H1 (cell line): Measurements from ENCODE around the gene NCBP1. TPM values are rescaled to one million over a fixed set of nuclear protein-coding genes. Genes with fewer than 3 reads are reported as not detected.

Experiments used
- CTCF ChIA-PET: fragments of 300-600 bp; sonication (Branson Sonifier 250); formaldehyde crosslinking; loops from one replicate; lab custom pipeline; 2021; ENCODE audit not compliant: partially characterized antibody; lab: Charles Lee
- POLR2A ChIA-PET: fragments of 300-600 bp; sonication (Branson Sonifier 250); formaldehyde crosslinking; loops from one replicate; lab custom pipeline; 2021; ENCODE audit warnings: inconsistent platforms; ENCODE audit not compliant: partially characterized antibody; lab: Charles Lee
- DNase-seq, 2 experiments: peaks; one replicate each; pipeline versions ENCODE4 v3.0.0 to v3.0.0-alpha.2; 2010 to 2022; ENCODE audit warnings: low spot score in 2 of 2, low read depth in 1 of 2, mixed read lengths in 1 of 2
- FAIRE-seq: peaks from 2 replicates; lab custom pipeline; 2011; peaks lifted over from hg19 to GRCh38; lab: Jason Lieb, UNC
- H2AFZ ChIP-seq: 2 replicates; pipeline ENCODE4 v1.8.1; 2012; ENCODE audit warnings: low read length, inconsistent platforms
- H2AK5ac ChIP-seq: 2 replicates; pipeline ENCODE4 v1.6.1; 2013; ENCODE audit warnings: low read depth, low read length
- H2BK120ac ChIP-seq: replicated peaks from 2 replicates; pipeline ENCODE3; 2013; ENCODE audit warnings: low read depth, low read length, inconsistent platforms
- H2BK12ac ChIP-seq: 2 replicates; pipeline ENCODE4 v1.6.1; 2013; ENCODE audit warnings: low read depth, low read length
- H2BK15ac ChIP-seq: 2 replicates; pipeline ENCODE4 v1.6.1; 2013; ENCODE audit warnings: low read length
- H2BK20ac ChIP-seq: 2 replicates; pipeline ENCODE4 v1.6.1; 2013; ENCODE audit warnings: low read length
- H2BK5ac ChIP-seq: 2 replicates; pipeline ENCODE4 v1.6.1; 2013; ENCODE audit warnings: low read depth, low read length
- H3K14ac ChIP-seq: 2 replicates; pipeline ENCODE4 v1.6.1; 2013; ENCODE audit warnings: inconsistent platforms; ENCODE audit not compliant: insufficient read length
- H3K18ac ChIP-seq: 2 replicates; pipeline ENCODE4 v1.6.1; 2013; ENCODE audit warnings: low read length; ENCODE audit errors: extremely low read depth
- H3K23ac ChIP-seq: 2 replicates; pipeline ENCODE4 v1.6.1; 2013; ENCODE audit warnings: inconsistent platforms; ENCODE audit not compliant: insufficient read length
- H3K23me2 ChIP-seq: 2 replicates; pipeline ENCODE4 v1.6.1; 2013; ENCODE audit warnings: low read depth, low read length
- H3K27ac ChIP-seq: 2 replicates; pipeline ENCODE4 v1.6.1; 2011; ENCODE audit warnings: low read depth, low read length, inconsistent platforms
- H3K27me3 ChIP-seq, 4 experiments: replicated peaks in 1 of 4; 1 replicate in 1 of 4; 2 replicates in 3 of 4; pipeline versions ENCODE4 v1.6.1 to v1.8.1; 2011 to 2013; ENCODE audit warnings: low read length in 3 of 4, mild to moderate bottlenecking in 3 of 4, inconsistent platforms in 2 of 4, mixed read lengths in 2 of 4, moderate library complexity in 1 of 4; ENCODE audit not compliant: control insufficient read depth in 3 of 4, insufficient read depth in 3 of 4; ENCODE audit errors: extremely low read depth in 1 of 4
- H3K36me3 ChIP-seq, 4 experiments: 2 replicates each; pipeline versions ENCODE4 v1.6.1 to v1.8.1; 2011 to 2013; ENCODE audit warnings: mild to moderate bottlenecking in 4 of 4, low read length in 3 of 4, moderate library complexity in 2 of 4, control low read depth in 1 of 4, inconsistent platforms in 1 of 4; ENCODE audit not compliant: insufficient read depth in 4 of 4, control insufficient read depth in 2 of 4
- H3K4ac ChIP-seq: replicated peaks from 2 replicates; pipeline ENCODE3; 2013; ENCODE audit warnings: low read length, low read depth, mixed read lengths, inconsistent platforms; ENCODE audit not compliant: insufficient read length
- H3K4me1 ChIP-seq, 4 experiments: replicated peaks in 1 of 4; 1 replicate in 1 of 4; 2 replicates in 3 of 4; pipeline versions ENCODE4 v1.6.1 to v1.8.1; 2011 to 2013; ENCODE audit warnings: low read length in 3 of 4, inconsistent platforms in 2 of 4, mixed read lengths in 1 of 4; ENCODE audit not compliant: insufficient read depth in 4 of 4, control insufficient read depth in 3 of 4
- H3K4me2 ChIP-seq, 2 experiments: 2 replicates each; pipeline versions ENCODE4 v1.6.1 to v1.8.1; 2011 to 2013; ENCODE audit warnings: low read depth in 2 of 2, low read length in 2 of 2, control low read depth in 1 of 2, inconsistent platforms in 1 of 2, mild to moderate bottlenecking in 1 of 2; ENCODE audit not compliant: insufficient read depth in 1 of 2
- H3K4me3 ChIP-seq, 4 experiments: fragments of 200-600, 300-600 bp in 1 of 4; sonication (generic), shearing (Covaris generic), sonication (Bioruptor Twin) in 1 of 4; 2 replicates each; pipeline versions ENCODE4 v1.5.1 to v1.8.1; 2011 to 2016; ENCODE audit warnings: low read length in 4 of 4, low read depth in 3 of 4, control low read depth in 2 of 4, inconsistent platforms in 2 of 4, mild to moderate bottlenecking in 2 of 4, mixed read lengths in 1 of 4, moderate library complexity in 1 of 4; ENCODE audit not compliant: insufficient read depth in 2 of 4; ENCODE audit errors: extremely low read depth in 1 of 4
- H3K56ac ChIP-seq: replicated peaks from 2 replicates; pipeline ENCODE3; 2013; ENCODE audit warnings: low read depth, mild to moderate bottlenecking, mixed read lengths, low read length, inconsistent platforms; ENCODE audit not compliant: insufficient read length
- H3K79me1 ChIP-seq: 2 replicates; pipeline ENCODE4 v1.6.1; 2013; ENCODE audit warnings: low read depth, low read length, control low read depth
- H3K79me2 ChIP-seq, 2 experiments: 2 replicates each; pipeline versions ENCODE4 v1.6.1 to v1.8.1; 2012 to 2013; ENCODE audit warnings: low read length in 2 of 2, mild to moderate bottlenecking in 2 of 2, inconsistent platforms in 1 of 2; ENCODE audit not compliant: insufficient read depth in 2 of 2, control insufficient read depth in 1 of 2
- H3K9ac ChIP-seq, 4 experiments: replicated peaks in 1 of 4; 1 replicate in 1 of 4; 2 replicates in 3 of 4; pipeline versions ENCODE4 v1.6.1 to v1.8.1; 2011 to 2013; ENCODE audit warnings: low read depth in 3 of 4, low read length in 3 of 4, control low read depth in 2 of 4, mild to moderate bottlenecking in 2 of 4, moderate library complexity in 2 of 4, inconsistent platforms in 1 of 4; ENCODE audit errors: extremely low read depth in 1 of 4
- H3K9me3 ChIP-seq, 2 experiments: 2 replicates each; pipeline versions ENCODE4 v1.6.1 to v1.8.1; 2012 to 2013; ENCODE audit warnings: mild to moderate bottlenecking in 2 of 2, moderate library complexity in 2 of 2, control low read depth in 1 of 2, inconsistent platforms in 1 of 2, low read depth in 1 of 2, low read length in 1 of 2, mixed read lengths in 1 of 2; ENCODE audit not compliant: insufficient read depth in 2 of 2
- H4K20me1 ChIP-seq, 2 experiments: replicated peaks in 1 of 2; 2 replicates each; pipeline versions ENCODE3 to v1.8.1; 2011 to 2013; ENCODE audit warnings: inconsistent platforms in 2 of 2, low read length in 2 of 2, mild to moderate bottlenecking in 1 of 2; ENCODE audit not compliant: insufficient read depth in 2 of 2, control insufficient read depth in 1 of 2
- H4K5ac ChIP-seq: 2 replicates; pipeline ENCODE4 v1.6.1; 2013; ENCODE audit warnings: low read length, low read depth, mixed read lengths, inconsistent platforms; ENCODE audit not compliant: insufficient read length
- H4K8ac ChIP-seq: 2 replicates; pipeline ENCODE4 v1.8.0; 2013; ENCODE audit warnings: mild to moderate bottlenecking, moderate library complexity, low read length, inconsistent platforms; ENCODE audit not compliant: insufficient read depth; ENCODE audit errors: extremely low read depth
- H4K91ac ChIP-seq: replicated peaks from 2 replicates; pipeline ENCODE3; 2013; ENCODE audit warnings: low read length, mixed read lengths, inconsistent platforms; ENCODE audit not compliant: insufficient read length
- CHD2 ChIP-seq: IDR thresholded peaks from 2 replicates; pipeline ENCODE4 v1.6.1; 2012; ENCODE audit warnings: low read length, improper control_type of control experiment
- HDAC6 ChIP-seq: IDR thresholded peaks from one replicate; pipeline ENCODE4 v1.7.1; 2012; ENCODE audit warnings: low read depth, mild to moderate bottlenecking, inconsistent platforms, low read length, moderate library complexity
- TAF7 ChIP-seq: optimal IDR thresholded peaks from 2 replicates; pipeline ENCODE3; 2011; ENCODE audit warnings: low read depth, mild to moderate bottlenecking, inconsistent platforms, low read length, moderate library complexity, borderline replicate concordance
- YY1 ChIP-seq: IDR thresholded peaks from 2 replicates; pipeline ENCODE4 v1.6.1; 2011; ENCODE audit warnings: low read depth, mild to moderate bottlenecking, low read length
- WGBS, 2 experiments: shearing (Covaris generic) in 1 of 2; methylation state at CpG; one replicate each; pipeline versions ENCODE4 v1.1.6 to v1.1.7; 2013 to 2015; ENCODE audit warnings: low lambda C conversion rate in 2 of 2, mixed read lengths in 2 of 2, inconsistent platforms in 1 of 2, low coverage in 1 of 2, missing lambda C conversion rate in 1 of 2; ENCODE audit not compliant: insufficient replicate concordance in 2 of 2, insufficient coverage in 1 of 2, insufficient read length in 1 of 2; ENCODE audit errors: extremely low coverage in 1 of 2, missing lambda C conversion rate in 1 of 2; 5-methylcytosine and 5-hydroxymethylcytosine counted together
- polyA plus RNA-seq, 7 experiments: library from polyadenylated mRNA; depleted of rRNA in 3 of 7; stranded (reverse) in 5 of 7; unstranded in 2 of 7; fragments of >200 nt in 5 of 7; fragments of 200-250 nt in 2 of 7; gene quantifications; 1 replicate in 5 of 7; 2 replicates in 1 of 7; 4 replicates in 1 of 7; pipeline versions ENCODE4 v1.2.1 to v1.2.3, GENCODE V29; 2011 to 2013; ENCODE audit warnings: missing spikeins in 2 of 7, mixed read lengths in 2 of 7
- total RNA-seq: library from RNA; stranded (reverse); fragmentation: NEBNext Ultra II Directional; extraction: Animal tissue kit (Norgen Biotek cat#: 25700); gene quantifications from 2 replicates; pipeline ENCODE4 v1.2.1, GENCODE V29; 2021

NCBP1 gene
- total and polyA plus RNA-seq, 2 of the 8 experiments (the other 6 are each of a cell fraction or from before 2014, with no cell fraction given): 14.7 to 54.0 TPM

- H3K9ac ChIP-seq: no peak overlapping the region
- no peak overlapping the region for H2AK5ac ChIP-seq
Observed at GRCh38 chr9:97722331-97722730, 88.7 kb downstream of the NCBP1 start.

More at GRCh38 chr9:97722331-97722730, 88.7 kb downstream of the NCBP1 start:
- Histone ChIP-seq H3K4me1 (no peaks in the 10 kb centered on the region), H3K79me2 (no peaks in the 10 kb centered on the region), H3K4ac (no peak overlapping the region), H4K8ac (no peak overlapping the region), H3K27me3 (no peaks in the 10 kb centered on the region), H3K56ac (no peak overlapping the region), H4K20me1 (no peaks in the 10 kb centered on the region), H4K5ac (no peak overlapping the region), H3K9me3 (no peaks in the 10 kb centered on the region; a peak in 1 of 4 replicates), H3K18ac (no peak overlapping the region), H2BK20ac (no peak overlapping the region), H3K36me3 (no peaks in the 10 kb centered on the region), H3K14ac (no peak overlapping the region), H2AFZ (no peak overlapping the region), H3K27ac (no peak overlapping the region), H3K79me1 (no peaks in the 10 kb centered on the region), H2BK12ac (no peak overlapping the region), H3K4me2 (no peak overlapping the region), H3K23me2 (no peaks in the 10 kb centered on the region), H4K91ac (no peak overlapping the region), H3K23ac (no peak overlapping the region), H3K4me3 (no peak overlapping the region), H2BK15ac (no peak overlapping the region), H2BK120ac (no peak overlapping the region), H2BK5ac (no peak overlapping the region)
- no peak for FAIRE-seq
- DNase-seq: no peak
- ChIA-PET CTCF (no interaction called here), POLR2A (no interaction called here)
- WGBS, 2 experiments: 55% methylated on average over 2 of the region's 2 CpGs; no CpG with 5 or more reads in 1 of the 2 experiments
- TF ChIP-seq TAF7 (no peak), CHD2 (no peak), HDAC6 (no peak), YY1 (no peak)

Other genes with a start within 250 kb of the NCBP1 start
- 2.1 and 2.3 TPM in 2 replicates for gene TDRD7, start 221.7 kb upstream of the NCBP1 start, total RNA-seq
- 0.63 and 1.2 TPM in 2 replicates for gene TDRD7, start 221.7 kb upstream of the NCBP1 start, polyA plus RNA-seq (2011; rRNA removed)
- gene TMOD1, start 132.2 kb upstream of the NCBP1 start, total RNA-seq: 0.88 and 1.1 TPM in 2 replicates
- gene TMOD1, start 132.2 kb upstream of the NCBP1 start, polyA plus RNA-seq (2011; rRNA removed): 0.17 and 0.27 TPM in 2 replicates
- gene TSTD2, start 453 bp upstream of the NCBP1 start, total RNA-seq: 16.1 and 16.3 TPM in 2 replicates
- 15.6 and 17.5 TPM in 2 replicates for gene TSTD2, start 453 bp upstream of the NCBP1 start, polyA plus RNA-seq (2011; rRNA removed)
- 2.6 and 3.1 TPM in 2 replicates for gene XPA, start 63.5 kb downstream of the NCBP1 start, total RNA-seq
- 0.17 and 0.24 TPM in 2 replicates for gene XPA, start 63.5 kb downstream of the NCBP1 start, polyA plus RNA-seq (2011; rRNA removed)
- not detected in 2 replicates for gene FOXE1, start 219.4 kb downstream of the NCBP1 start, total RNA-seq
- 0.03 TPM in 2 replicates for gene FOXE1, start 219.4 kb downstream of the NCBP1 start, polyA plus RNA-seq (2011; rRNA removed)